Activated CD4-positive, alpha-beta T cell treated with anti-CD3 and anti-CD28 coated beads, Interleukin-2, amount 50 U/mL, for 1 hour (primary cell): ENCODE results near the gene RPL5.

Source experiments
- DNase-seq: peaks from one replicate; pipeline ENCODE4 v3.0.0-alpha.2; 2020

Gene RPL5

DNA sequence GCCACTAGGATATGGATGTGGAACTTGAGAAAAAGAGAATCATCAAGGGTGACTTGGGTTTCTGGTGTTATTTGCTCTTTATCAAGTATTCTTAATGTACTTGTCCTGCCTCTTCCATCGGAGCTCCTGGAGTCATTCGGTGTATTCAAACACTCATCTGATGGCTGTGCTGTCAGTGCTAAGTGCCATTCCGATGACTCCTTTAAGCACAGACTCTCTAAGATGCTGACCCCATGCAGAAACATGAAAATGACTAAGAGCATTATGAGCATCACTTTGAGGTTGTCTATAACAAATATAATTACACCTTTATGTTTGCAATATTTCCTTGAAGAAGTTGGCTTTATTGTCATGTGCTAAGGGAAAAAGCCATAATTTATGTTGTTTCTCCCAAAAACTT, 11.3 kb upstream of the RPL5 start:
- DNase-seq: no peak

- no peak for DNase-seq
Observed at GRCh38 chr1:92822879-92823278, 9.0 kb upstream of the RPL5 start.

- no peak for DNase-seq
Observed at GRCh38 chr1:92826792-92827191, 5.0 kb upstream of the RPL5 start.

- DNase-seq: no peak
Observed at GRCh38 chr1:92831368-92831761, 475 bp upstream of the RPL5 start.

DNA sequence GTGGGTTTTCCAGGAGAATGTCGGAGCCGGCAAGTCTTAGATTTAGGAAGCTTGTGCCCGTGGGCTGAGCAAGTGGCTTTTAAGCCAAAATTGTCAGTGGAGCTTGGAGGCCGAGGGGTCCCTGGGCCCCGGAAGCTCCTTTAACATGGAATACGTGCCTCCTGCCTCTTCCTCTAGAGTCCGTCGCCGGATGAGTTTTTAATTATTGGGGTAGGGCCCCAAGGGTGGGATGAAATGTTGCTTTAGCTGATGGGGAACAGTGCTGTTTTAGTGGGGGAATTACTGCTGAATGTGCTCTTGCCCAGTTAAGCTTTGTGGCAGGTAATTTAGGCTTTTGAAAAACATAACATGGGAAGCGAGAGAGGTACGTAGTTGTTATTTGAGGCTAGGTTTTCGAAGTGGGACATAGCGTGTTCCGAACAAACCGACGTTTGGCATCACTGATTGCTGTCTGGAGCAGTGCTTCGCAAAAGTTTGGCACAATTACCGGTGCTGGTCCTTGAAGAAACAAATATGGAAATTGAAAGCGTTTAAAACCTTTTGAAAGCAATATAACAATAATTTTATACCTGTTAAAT, 786 bp downstream of the RPL5 start:
- no peak for DNase-seq

DNA sequence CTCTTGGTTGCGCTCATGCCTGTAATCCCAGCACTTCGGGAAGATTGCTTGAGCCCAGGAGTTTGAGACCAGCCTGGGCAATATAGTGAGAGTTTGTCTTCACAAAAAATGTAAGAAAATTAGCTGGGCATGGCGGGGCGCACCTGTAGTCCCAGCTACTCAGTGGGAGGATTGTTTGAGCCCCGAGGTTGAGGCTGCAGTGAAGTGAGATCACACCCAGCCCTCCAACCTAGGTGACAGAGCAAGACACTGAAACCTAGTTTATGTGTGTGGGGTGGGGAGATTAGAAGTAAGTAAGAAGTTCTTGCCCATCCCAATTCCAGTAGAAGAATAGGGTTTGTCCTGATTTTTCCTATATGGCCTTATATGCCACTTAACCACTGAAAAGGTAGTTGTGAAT, 2.0 kb downstream of the RPL5 start:
- DNase-seq: no peak

DNA sequence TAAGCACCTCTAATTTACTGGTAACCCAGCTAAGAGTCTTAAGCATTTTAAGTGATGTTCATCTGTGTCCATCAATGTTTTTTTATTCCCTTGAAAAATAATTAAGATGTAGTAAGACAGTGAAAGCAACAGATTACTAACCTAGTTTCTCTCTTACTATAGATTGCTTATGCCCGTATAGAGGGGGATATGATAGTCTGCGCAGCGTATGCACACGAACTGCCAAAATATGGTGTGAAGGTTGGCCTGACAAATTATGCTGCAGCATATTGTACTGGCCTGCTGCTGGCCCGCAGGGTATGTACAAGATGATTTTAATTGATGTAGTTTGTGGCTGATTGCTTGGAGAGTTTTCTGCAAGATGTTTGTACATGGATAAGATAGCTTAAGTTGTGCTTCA, 2.8 kb downstream of the RPL5 start:
- no peak for DNase-seq

DNA sequence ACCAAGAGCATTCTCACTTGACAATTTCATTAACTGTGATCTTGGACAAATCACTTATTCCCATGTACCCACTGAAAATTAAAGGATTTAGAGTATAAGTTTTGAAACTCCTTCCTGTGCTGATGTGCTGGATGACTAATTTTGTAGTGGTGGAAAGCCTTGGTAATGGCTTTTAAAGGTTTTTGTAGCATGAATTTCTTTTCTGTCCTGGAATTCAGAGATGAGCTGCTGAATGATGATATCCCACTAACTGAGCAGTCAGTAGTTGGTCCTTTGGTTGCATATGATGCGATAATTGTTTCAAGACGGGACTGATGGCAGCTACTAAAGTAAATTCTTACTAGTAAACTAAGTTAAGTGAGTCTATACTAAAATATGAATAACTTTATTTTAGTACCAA, 5.2 kb downstream of the RPL5 start:
- DNase-seq: no peak

DNA sequence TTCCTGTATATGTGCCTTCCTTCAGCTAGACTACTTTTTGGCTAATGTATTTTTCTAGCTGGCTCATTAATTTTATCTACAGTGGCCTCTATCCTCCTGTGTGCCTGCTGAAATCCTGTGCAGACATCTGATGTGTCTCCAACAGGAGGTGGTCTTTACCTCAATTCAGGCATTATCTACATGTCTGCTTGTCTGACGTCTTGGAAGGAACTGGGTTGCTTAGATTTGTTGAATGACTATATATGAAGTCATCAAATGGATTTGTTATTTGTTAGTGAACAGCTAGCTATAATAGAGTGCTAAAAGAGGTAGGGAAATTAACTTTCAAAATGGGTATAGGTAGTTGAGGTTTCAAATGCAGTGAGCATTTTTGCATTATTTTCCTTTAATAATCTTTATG, 6.7 kb downstream of the RPL5 start:
- no peak for DNase-seq

GRCh38 chr1:92839442-92839841, 7.6 kb downstream of the RPL5 start:
- no peak for DNase-seq

DNA sequence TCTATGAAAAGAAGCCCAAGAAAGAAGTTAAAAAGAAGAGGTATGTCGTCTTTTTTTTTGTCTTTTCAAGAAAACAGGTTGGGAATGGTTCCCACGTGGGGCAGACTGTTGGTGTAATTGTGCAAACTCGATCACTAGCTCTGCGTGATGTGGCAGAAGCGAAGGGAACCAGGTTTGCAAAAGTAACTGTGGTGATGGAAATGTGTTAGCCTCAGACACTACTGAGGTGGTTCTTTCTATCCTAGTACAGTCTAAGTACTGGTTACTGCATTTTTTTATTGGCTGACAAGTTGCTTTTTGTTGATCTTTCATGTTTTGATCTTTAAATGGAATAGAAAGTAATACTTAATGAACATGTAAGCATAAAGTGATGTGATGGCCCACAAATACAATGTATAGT, 8.8 kb downstream of the RPL5 start:
- no peak for DNase-seq

DNA sequence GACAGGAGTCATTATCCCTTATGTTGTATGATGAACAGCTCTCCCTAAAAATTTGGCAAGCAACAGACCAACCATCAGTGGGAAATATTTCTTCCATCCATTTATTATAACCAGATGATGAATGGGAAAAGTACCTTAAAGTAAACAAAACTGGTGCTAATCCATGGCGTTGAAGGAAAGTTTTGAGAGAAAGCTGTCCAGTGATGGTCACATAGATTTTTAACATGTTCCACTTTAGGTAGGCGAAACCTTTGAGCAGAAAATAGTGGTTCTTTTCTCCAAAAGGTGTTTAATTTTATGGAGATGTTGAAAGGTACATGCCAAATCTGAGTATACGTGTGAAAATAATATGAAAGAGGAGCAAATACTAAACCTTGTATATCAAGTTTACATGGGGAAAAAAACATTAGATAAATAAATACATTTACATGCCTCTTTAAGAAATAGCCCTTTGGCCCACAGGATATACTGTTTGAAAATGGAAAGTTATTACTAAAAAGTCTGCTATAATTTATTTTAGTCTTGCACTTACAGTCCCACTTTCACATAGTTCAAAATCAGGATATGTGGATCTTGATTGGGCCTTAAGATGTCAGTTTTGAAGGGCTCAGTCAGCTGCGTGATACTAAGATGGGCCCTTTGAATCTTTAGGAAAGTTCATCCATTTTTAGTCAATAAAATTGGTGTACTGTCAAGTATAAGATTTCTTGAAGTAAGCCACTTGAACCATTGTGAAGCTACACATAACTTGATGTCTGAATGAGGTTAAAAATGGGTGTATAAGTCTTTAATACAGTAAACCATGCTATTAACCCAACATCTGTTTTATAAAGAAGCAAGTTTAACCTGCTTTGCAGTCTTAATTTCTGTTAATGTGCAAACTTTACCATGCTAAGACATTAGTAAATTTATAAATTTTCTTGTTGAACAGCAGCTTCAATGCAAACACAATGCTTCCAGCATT, 10.5 kb downstream of the RPL5 start:
- no peak for DNase-seq

DNA sequence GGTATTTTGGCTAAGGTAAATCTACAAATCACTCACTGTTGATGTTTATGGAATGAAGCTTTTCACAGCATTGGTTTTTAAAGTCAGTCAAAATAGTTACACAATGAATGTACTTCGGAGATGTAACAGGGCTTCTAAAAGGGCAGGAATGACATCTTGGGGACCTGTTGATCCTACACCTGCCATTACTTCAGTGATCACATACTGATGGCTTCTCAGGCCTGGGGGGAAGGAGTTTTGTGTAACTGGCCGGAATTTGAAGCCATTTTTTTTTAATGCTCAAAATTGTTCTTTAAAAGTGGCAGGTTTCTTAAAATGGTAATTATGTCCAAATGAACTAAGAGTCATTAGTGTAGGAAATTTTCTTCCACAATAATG, 11.2 kb downstream of the RPL5 start:
- DNase-seq: no peak

- DNase-seq: no peak
Observed at GRCh38 chr1:92843429-92844352, 11.9 kb downstream of the RPL5 start.

GRCh38 chr1:92844439-92844838, 12.6 kb downstream of the RPL5 start:
- no peak for DNase-seq

DNA sequence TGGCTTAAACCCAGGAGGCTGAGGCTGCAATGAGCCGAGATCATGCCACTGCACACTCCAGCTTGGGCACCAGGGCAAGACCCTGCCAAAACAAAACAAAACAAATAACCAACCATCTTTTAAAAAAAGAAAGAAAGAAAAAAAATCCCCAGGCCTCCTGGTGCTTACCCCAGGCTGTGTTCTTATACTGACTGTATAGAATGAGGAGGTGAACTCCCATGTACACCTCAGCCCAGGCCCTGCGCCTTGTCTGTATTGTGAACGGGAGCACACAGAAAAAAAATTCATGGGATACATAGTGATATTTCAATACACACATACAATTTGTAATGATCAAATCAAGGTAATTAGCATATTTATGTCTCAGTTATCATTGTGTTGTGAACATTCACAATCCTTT, 14.1 kb downstream of the RPL5 start:
- DNase-seq: no peak

DNA sequence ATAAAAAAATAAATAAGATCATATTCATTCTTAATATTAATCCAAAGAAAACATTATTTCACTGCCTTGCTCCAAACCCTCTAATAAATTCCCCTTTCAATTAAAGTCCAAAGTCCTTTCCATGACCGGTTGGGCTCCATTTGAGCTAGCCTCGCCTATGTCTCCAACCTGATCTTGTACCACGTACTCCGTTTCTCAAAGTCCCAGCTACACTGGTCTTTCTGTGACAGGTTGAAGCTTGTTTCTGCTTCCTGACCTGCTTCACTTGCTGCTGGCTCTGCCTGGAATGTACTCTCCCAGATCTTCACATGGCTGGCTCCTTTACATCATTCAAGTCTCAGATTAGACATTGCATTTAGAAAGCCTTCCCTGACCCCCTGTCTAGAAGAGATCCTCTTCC, 16.4 kb downstream of the RPL5 start:
- no peak for DNase-seq

- no peak for DNase-seq
Observed at GRCh38 chr1:92850019-92850418, 18.2 kb downstream of the RPL5 start.

- no peak for DNase-seq
Observed at GRCh38 chr1:92851729-92852128, 19.9 kb downstream of the RPL5 start.

DNA sequence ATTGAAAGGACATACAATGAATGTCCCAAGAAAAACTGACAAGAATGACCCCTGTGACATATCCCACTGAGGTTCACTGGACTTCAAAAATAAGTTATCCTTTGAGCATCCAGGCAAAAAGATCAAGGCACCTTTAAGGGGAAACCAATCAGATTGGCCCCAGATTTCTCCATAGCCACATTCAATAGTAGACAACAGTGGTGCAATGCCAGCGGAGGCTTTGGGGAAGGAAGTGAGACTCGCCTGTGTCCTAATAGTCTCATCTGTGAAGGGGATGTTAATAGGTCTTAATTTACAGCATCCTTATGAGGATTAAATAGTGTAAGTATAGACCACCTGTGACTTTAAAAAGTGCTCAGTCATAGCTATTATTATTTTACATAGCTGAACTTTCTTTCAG, 21.5 kb downstream of the RPL5 start:
- DNase-seq: no peak

DNA sequence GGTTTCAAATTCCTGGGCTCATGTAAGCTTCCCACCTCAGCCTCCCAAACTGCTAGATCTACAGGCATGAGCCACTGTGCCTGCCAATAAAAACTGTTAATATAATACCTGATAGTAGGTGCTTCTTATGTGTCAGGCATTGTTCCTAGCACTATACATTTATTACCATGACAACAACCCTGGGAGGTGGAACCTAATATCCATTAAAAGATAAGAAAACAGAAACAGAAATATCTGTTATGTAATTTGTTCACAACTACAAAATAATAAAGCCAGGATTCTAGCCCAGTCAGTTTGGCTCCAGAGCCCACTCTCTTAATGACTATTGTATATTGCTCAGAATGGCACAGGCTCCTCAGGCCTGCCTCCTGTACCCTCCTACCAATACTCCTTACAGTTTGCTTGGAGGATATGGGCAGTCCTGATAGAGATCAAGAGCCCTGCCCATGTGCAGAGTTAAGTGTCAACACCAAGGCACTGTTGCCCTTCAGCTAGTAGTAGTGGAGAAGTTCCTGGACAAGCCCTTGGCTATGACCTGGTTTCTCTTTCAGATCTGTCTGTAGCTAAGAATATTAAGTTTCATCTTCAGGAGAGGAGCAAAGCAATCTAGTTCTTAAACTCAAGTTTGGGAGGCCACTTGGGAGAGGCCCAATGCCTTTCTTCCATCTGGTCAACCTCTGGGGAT, 22.4 kb downstream of the RPL5 start:
- no peak for DNase-seq

- no peak for DNase-seq
Observed at GRCh38 chr1:92855236-92855635, 23.4 kb downstream of the RPL5 start.

- DNase-seq: no peak
Observed at GRCh38 chr1:92857817-92858216, 26.0 kb downstream of the RPL5 start.
